Measurements from ENCODE around the gene TBCCD1.

DNA sequence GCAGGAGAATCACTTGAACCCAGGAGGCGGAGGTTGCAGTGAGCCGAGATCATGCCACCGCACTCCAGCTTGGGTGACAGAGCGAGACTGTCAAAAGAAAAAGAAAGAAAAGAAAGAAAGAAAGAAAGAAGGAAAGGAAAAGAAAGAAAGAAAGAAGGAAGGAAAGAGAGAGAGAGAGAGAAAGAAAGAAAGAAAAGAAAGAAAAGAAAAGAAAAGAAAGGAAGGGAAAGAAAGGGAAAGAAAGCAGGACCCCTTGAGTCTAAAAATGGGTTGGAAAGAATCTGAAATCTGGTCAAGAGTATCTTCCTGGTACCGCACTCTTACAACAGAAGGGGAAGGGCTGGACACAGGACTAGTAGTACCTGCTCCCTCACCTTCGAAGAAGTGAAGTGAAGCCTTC lies 42.5 kb downstream of the TBCCD1 start:
- TF ChIP-seq, protein P1, sequence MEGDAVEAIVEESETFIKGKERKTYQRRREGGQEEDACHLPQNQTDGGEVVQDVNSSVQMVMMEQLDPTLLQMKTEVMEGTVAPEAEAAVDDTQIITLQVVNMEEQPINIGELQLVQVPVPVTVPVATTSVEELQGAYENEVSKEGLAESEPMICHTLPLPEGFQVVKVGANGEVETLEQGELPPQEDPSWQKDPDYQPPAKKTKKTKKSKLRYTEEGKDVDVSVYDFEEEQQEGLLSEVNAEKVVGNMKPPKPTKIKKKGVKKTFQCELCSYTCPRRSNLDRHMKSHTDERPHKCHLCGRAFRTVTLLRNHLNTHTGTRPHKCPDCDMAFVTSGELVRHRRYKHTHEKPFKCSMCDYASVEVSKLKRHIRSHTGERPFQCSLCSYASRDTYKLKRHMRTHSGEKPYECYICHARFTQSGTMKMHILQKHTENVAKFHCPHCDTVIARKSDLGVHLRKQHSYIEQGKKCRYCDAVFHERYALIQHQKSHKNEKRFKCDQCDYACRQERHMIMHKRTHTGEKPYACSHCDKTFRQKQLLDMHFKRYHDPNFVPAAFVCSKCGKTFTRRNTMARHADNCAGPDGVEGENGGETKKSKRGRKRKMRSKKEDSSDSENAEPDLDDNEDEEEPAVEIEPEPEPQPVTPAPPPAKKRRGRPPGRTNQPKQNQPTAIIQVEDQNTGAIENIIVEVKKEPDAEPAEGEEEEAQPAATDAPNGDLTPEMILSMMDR (optimal IDR thresholded peaks at IDR 0.05 in 1 of 3, IDR thresholded peaks at IDR 0.05 in 1 of 3, conservative IDR thresholded peaks at IDR 0.05 in 1 of 3; ENCODE audit: extremely low read depth in 1 of 3, insufficient read depth in 2 of 3, low read length in 3 of 3) = no peak
- no peak for TF ChIP-seq EZH2 (IDR thresholded peaks at IDR 0.05; ENCODE audit: low read length)
